Activated naive CD8-positive, alpha-beta T cell treated with anti-CD3 and anti-CD28 coated beads, Interleukin-2, amount 50 U/mL, for 24 hours (primary cell): Measurements from ENCODE around the gene MAML2.

Experiments
- ATAC-seq: fragments of 150-1000 bp; cut with Tn5 transposase; one replicate; pipeline ENCODE4 v1.10.0; 2021
- DNase-seq: peaks from one replicate; pipeline ENCODE4 v3.0.0; 2021
- H3K27ac Mint-ChIP-seq: one replicate; pipeline ENCODE4 v1.8.0; 2021; ENCODE audit warnings: mild to moderate bottlenecking, mixed read lengths
- H3K27me3 Mint-ChIP-seq: one replicate; pipeline ENCODE4 v1.8.0; 2021; ENCODE audit warnings: mixed read lengths
- H3K36me3 Mint-ChIP-seq: one replicate; pipeline ENCODE4 v1.8.0; 2021; ENCODE audit warnings: low read depth, mixed read lengths
- H3K4me1 Mint-ChIP-seq: one replicate; pipeline ENCODE4 v1.8.0; 2021; ENCODE audit warnings: mixed read lengths
- H3K4me3 Mint-ChIP-seq: one replicate; pipeline ENCODE4 v1.8.0; 2021; ENCODE audit warnings: mild to moderate bottlenecking, moderate library complexity, mixed read lengths
- H3K9me3 Mint-ChIP-seq: one replicate; pipeline ENCODE4 v1.8.0; 2021; ENCODE audit warnings: mixed read lengths

MAML2 gene

GRCh38 chr11:95948637-95949036 lies 394.4 kb downstream of the MAML2 start:
- DNase-seq (no peak), ATAC-seq (no peak)
- H3K27ac Mint-ChIP-seq = no peak overlapping the region
- no peak overlapping the region for H3K4me3 Mint-ChIP-seq
- H3K27me3 Mint-ChIP-seq = peaks cover 4% of the 10 kb centered on the region
- no peaks in the 10 kb centered on the region for H3K4me1 Mint-ChIP-seq
- peaks cover 37% of the 10 kb centered on the region for H3K9me3 Mint-ChIP-seq
- H3K36me3 Mint-ChIP-seq = peaks cover 13% of the 10 kb centered on the region

GRCh38 chr11:95944623-95945022 lies 398.4 kb downstream of the MAML2 start:
- Mint-ChIP-seq H3K27ac (no peak overlapping the region), H3K27me3 (peaks cover 2% of the 10 kb centered on the region), H3K36me3 (peaks cover 13% of the 10 kb centered on the region), H3K4me3 (no peak overlapping the region), H3K4me1 (no peaks in the 10 kb centered on the region), H3K9me3 (peaks cover 36% of the 10 kb centered on the region)
- DNase-seq = no peak
- ATAC-seq = no peak

- H3K27ac Mint-ChIP-seq = no peak overlapping the region
- peaks cover 13% of the 10 kb centered on the region for H3K36me3 Mint-ChIP-seq
- no peaks in the 10 kb centered on the region for H3K4me1 Mint-ChIP-seq
- H3K9me3 Mint-ChIP-seq = peaks cover 31% of the 10 kb centered on the region
- DNase-seq = no peak
- no peak overlapping the region for H3K4me3 Mint-ChIP-seq
- ATAC-seq = no peak
- no peaks in the 10 kb centered on the region for H3K27me3 Mint-ChIP-seq
Observed at GRCh38 chr11:95943546-95943945, 399.4 kb downstream of the MAML2 start.

GRCh38 chr11:95939091-95939490 lies 403.9 kb downstream of the MAML2 start:
- Mint-ChIP-seq H3K27ac (no peak overlapping the region), H3K4me1 (no peaks in the 10 kb centered on the region), H3K9me3 (peaks cover 10% of the 10 kb centered on the region), H3K4me3 (no peak overlapping the region), H3K36me3 (peaks cover 3% of the 10 kb centered on the region), H3K27me3 (no peaks in the 10 kb centered on the region)
- ATAC-seq = no peak
- DNase-seq = no peak

GRCh38 chr11:95937358-95937757 lies 405.6 kb downstream of the MAML2 start:
- H3K27ac Mint-ChIP-seq = no peak overlapping the region
- H3K9me3 Mint-ChIP-seq = peaks cover 3% of the 10 kb centered on the region
- H3K36me3 Mint-ChIP-seq = no peaks in the 10 kb centered on the region
- DNase-seq (no peak), ATAC-seq (no peak)
- H3K4me3 Mint-ChIP-seq = no peak overlapping the region
- no peaks in the 10 kb centered on the region for H3K27me3 Mint-ChIP-seq
- no peaks in the 10 kb centered on the region for H3K4me1 Mint-ChIP-seq

- Mint-ChIP-seq H3K27ac (no peak overlapping the region), H3K36me3 (peaks cover 2% of the 10 kb centered on the region), H3K27me3 (peaks cover 3% of the 10 kb centered on the region), H3K9me3 (peaks cover 16% of the 10 kb centered on the region), H3K4me3 (no peak overlapping the region), H3K4me1 (no peaks in the 10 kb centered on the region)
- no peak for ATAC-seq
- no peak for DNase-seq
Observed at GRCh38 chr11:95933594-95933993, 409.4 kb downstream of the MAML2 start.

GRCh38 chr11:95931916-95932315 lies 411.1 kb downstream of the MAML2 start:
- H3K27ac Mint-ChIP-seq = no peak overlapping the region
- no peak overlapping the region for H3K4me3 Mint-ChIP-seq
- H3K4me1 Mint-ChIP-seq = no peaks in the 10 kb centered on the region
- H3K36me3 Mint-ChIP-seq = peaks cover 2% of the 10 kb centered on the region
- ATAC-seq = no peak
- peaks cover 14% of the 10 kb centered on the region for H3K9me3 Mint-ChIP-seq
- H3K27me3 Mint-ChIP-seq = peaks cover 5% of the 10 kb centered on the region
- DNase-seq = no peak

DNA sequence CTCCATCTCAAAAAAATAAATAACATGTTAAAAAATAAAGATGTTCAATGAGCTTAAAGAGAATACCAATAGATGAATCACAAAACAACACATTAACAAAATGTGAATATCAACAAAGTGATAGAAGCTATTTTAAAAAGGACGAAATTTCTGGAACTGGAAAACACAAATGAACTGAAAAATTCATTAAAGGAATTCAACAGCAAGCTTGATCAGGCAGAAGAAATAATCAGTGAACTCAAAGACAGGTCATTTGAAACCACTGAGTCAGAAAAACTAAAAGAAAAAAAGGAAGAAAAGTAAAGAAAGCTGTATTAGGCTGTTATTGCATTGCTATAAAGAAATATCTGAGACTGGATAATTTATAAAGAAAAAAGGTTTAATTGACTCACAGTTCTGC lies 412.0 kb downstream of the MAML2 start:
- DNase-seq (no peak), ATAC-seq (no peak)
- Mint-ChIP-seq H3K27ac (no peak overlapping the region), H3K4me1 (no peaks in the 10 kb centered on the region), H3K36me3 (peaks cover 2% of the 10 kb centered on the region), H3K27me3 (peaks cover 7% of the 10 kb centered on the region), H3K4me3 (no peak overlapping the region), H3K9me3 (peaks cover 13% of the 10 kb centered on the region)

DNA sequence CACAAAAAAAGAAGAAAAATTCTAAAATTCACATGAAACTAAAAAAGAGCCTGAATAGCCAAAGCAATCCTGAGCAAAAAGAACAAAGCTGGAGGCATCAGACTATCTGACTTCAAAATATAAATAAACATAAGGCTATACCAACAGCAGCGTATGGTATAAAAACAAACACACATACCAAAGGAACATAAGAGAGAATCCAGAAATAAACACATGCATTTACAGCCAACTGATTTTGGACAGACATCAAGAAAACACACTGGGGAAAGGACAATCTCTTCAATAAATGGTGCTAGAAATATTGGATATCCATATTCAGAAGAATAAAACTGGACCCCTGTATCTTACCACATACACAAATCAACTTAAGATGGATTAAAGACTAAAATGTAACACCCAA lies 416.3 kb downstream of the MAML2 start:
- DNase-seq = no peak
- no peak overlapping the region for H3K4me3 Mint-ChIP-seq
- peaks cover 5% of the 10 kb centered on the region for H3K36me3 Mint-ChIP-seq
- H3K27ac Mint-ChIP-seq = no peak overlapping the region
- H3K9me3 Mint-ChIP-seq = peaks cover 10% of the 10 kb centered on the region
- H3K4me1 Mint-ChIP-seq = peaks cover 29% of the 10 kb centered on the region
- peaks cover 10% of the 10 kb centered on the region for H3K27me3 Mint-ChIP-seq
- no peak for ATAC-seq
